Neuronal stem cell (in vitro differentiated cells): ENCODE measurements around the gene CNST.

Source experiments
- DNase-seq: peaks from one replicate; pipeline ENCODE4 v3.0.0-alpha.2; 2013; ENCODE audit warnings: low spot score
- H2AFZ ChIP-seq: one replicate; pipeline ENCODE4 v1.6.1; 2013; ENCODE audit warnings: mild to moderate bottlenecking, low read length, inconsistent platforms
- H2AK5ac ChIP-seq: 2 replicates; pipeline ENCODE4 v1.6.1; 2013; ENCODE audit warnings: low read depth, mild to moderate bottlenecking, inconsistent platforms, low read length, moderate library complexity, mixed read lengths
- H2BK120ac ChIP-seq: 2 replicates; pipeline ENCODE4 v1.6.1; 2013; ENCODE audit warnings: low read depth, mild to moderate bottlenecking, inconsistent platforms, low read length, moderate library complexity, mixed read lengths
- H2BK12ac ChIP-seq: one replicate; pipeline ENCODE4 v1.6.1; 2013; ENCODE audit warnings: low read length, inconsistent platforms
- H2BK15ac ChIP-seq: 2 replicates; pipeline ENCODE4 v1.6.1; 2013; ENCODE audit warnings: mild to moderate bottlenecking, low read length, inconsistent platforms, mixed read lengths
- H2BK5ac ChIP-seq: one replicate; pipeline ENCODE4 v1.6.1; 2013; ENCODE audit warnings: inconsistent platforms, mild to moderate bottlenecking, low read length, moderate library complexity
- H3K14ac ChIP-seq: one replicate; pipeline ENCODE4 v1.6.1; 2013; ENCODE audit warnings: low read length, inconsistent platforms
- H3K18ac ChIP-seq: 2 replicates; pipeline ENCODE4 v1.6.1; 2013; ENCODE audit warnings: low read length, inconsistent platforms
- H3K23ac ChIP-seq: 2 replicates; pipeline ENCODE4 v1.6.1; 2013; ENCODE audit warnings: low read depth, mild to moderate bottlenecking, mixed read lengths, low read length, inconsistent platforms; ENCODE audit not compliant: poor library complexity
- H3K27ac ChIP-seq: replicated peaks from 3 replicates; pipeline ENCODE4 v1.5.1; 2013; ENCODE audit warnings: low read length, inconsistent platforms
- H3K27me3 ChIP-seq, 3 experiments: 2 replicates each; pipeline ENCODE4 v1.6.1; 2013; ENCODE audit warnings: low read length in 3 of 3, mild to moderate bottlenecking in 2 of 3, inconsistent platforms in 1 of 3, low read depth in 1 of 3, mixed read lengths in 1 of 3, moderate library complexity in 1 of 3; ENCODE audit not compliant: control insufficient read depth in 3 of 3, insufficient read depth in 3 of 3
- H3K36me3 ChIP-seq, 2 donors: replicated peaks in 1 of 2; 2 replicates each; pipeline ENCODE4 v1.6.1; 2013; ENCODE audit warnings: low read length in 2 of 2; ENCODE audit not compliant: control insufficient read depth in 2 of 2, insufficient read depth in 2 of 2
- H3K4ac ChIP-seq: 2 replicates; pipeline ENCODE4 v1.6.1; 2013; ENCODE audit warnings: inconsistent platforms, mild to moderate bottlenecking, low read length, moderate library complexity
- H3K4me1 ChIP-seq, 2 donors: 1 replicate in 1 of 2; 2 replicates in 1 of 2; pipeline ENCODE4 v1.6.1; 2013; ENCODE audit warnings: low read length in 2 of 2, low read depth in 1 of 2; ENCODE audit not compliant: control insufficient read depth in 2 of 2, insufficient read depth in 1 of 2
- H3K4me2 ChIP-seq: one replicate; pipeline ENCODE4 v1.6.1; 2013; ENCODE audit warnings: mild to moderate bottlenecking, low read length, inconsistent platforms; ENCODE audit not compliant: insufficient read depth, poor library complexity, severe bottlenecking
- H3K4me3 ChIP-seq, 2 donors: 2 replicates each; pipeline ENCODE4 v1.5.1; 2013; ENCODE audit warnings: low read length in 2 of 2, mild to moderate bottlenecking in 2 of 2, inconsistent platforms in 1 of 2, moderate library complexity in 1 of 2
- H3K79me1 ChIP-seq: one replicate; pipeline ENCODE4 v1.6.1; 2013; ENCODE audit warnings: low read depth, mild to moderate bottlenecking, inconsistent platforms, low read length, moderate library complexity
- H3K9ac ChIP-seq: one replicate; pipeline ENCODE4 v1.6.1; 2013; ENCODE audit warnings: mild to moderate bottlenecking, low read depth, low read length, inconsistent platforms; ENCODE audit not compliant: poor library complexity
- H3K9me3 ChIP-seq, 2 donors: replicated peaks in 1 of 2; 2 replicates each; pipeline versions ENCODE3 to v1.6.1; 2013; ENCODE audit warnings: low read length in 2 of 2, mild to moderate bottlenecking in 2 of 2, inconsistent platforms in 1 of 2, low read depth in 1 of 2, mixed read lengths in 1 of 2, moderate library complexity in 1 of 2; ENCODE audit not compliant: control insufficient read depth in 2 of 2, insufficient read depth in 1 of 2
- H4K8ac ChIP-seq: one replicate; pipeline ENCODE4 v1.6.1; 2013; ENCODE audit warnings: low read depth, mild to moderate bottlenecking, inconsistent platforms, low read length, moderate library complexity
- H4K91ac ChIP-seq: one replicate; pipeline ENCODE4 v1.6.1; 2013; ENCODE audit warnings: low read length, low read depth, mild to moderate bottlenecking, inconsistent platforms; ENCODE audit not compliant: poor library complexity
- WGBS, 2 donors: extraction: QIAGEN DNeasy Blood & Tissue Kit; methylation state at CpG; one replicate each; pipeline ENCODE4 v1.1.7; 2013; ENCODE audit warnings: missing lambda C conversion rate in 2 of 2, mixed read lengths in 1 of 2; ENCODE audit not compliant: insufficient read length in 2 of 2, insufficient replicate concordance in 1 of 2; ENCODE audit errors: extremely low coverage in 2 of 2; 5-methylcytosine and 5-hydroxymethylcytosine counted together

CNST gene

GRCh38 chr1:246544001-246544400 lies 22.3 kb upstream of the CNST start:
- WGBS, 2 donors, result no CpG with 5 or more reads among the region's 1 CpG

GRCh38 chr1:246549665-246550064 lies 16.6 kb upstream of the CNST start:
- Histone ChIP-seq H3K79me1 (no peaks in the 10 kb centered on the region), H3K4me3 (no peak overlapping the region), H3K9ac (no peak overlapping the region), H4K91ac (no peak overlapping the region), H2BK120ac (no peak overlapping the region), H3K27ac (no peak overlapping the region), H2BK12ac (no peak overlapping the region), H3K4me2 (no peak overlapping the region), H3K9me3 (no peaks in the 10 kb centered on the region), H2AK5ac (no peak overlapping the region), H3K23ac (no peak overlapping the region), H3K18ac (no peak overlapping the region), H3K4ac (no peak overlapping the region), H3K14ac (no peak overlapping the region), H4K8ac (no peak overlapping the region), H2BK15ac (no peak overlapping the region), H3K27me3 (no peaks in the 10 kb centered on the region), H2BK5ac (no peak overlapping the region), H2AFZ (no peak overlapping the region), H3K4me1 (no peaks in the 10 kb centered on the region), H3K36me3 (peaks cover 4 to 80% of the 10 kb centered on the region in 2 donors)
- WGBS, 2 donors, result no CpG with 5 or more reads among the region's 4 CpGs
- no peak for DNase-seq

More at GRCh38 chr1:246544001-246544400, 22.3 kb upstream of the CNST start:
- Histone ChIP-seq H4K8ac (no peak overlapping the region), H3K36me3 (peaks cover 10 to 75% of the 10 kb centered on the region in 2 donors), H2AFZ (no peak overlapping the region), H4K91ac (no peak overlapping the region), H3K4me2 (no peak overlapping the region), H3K4ac (no peak overlapping the region), H3K23ac (no peak overlapping the region), H3K4me1 (no peaks in the 10 kb centered on the region), H3K27ac (no peak overlapping the region), H3K18ac (no peak overlapping the region), H2BK5ac (no peak overlapping the region), H2BK12ac (no peak overlapping the region), H3K79me1 (no peaks in the 10 kb centered on the region), H2AK5ac (no peak overlapping the region), H3K9me3 (no peaks in the 10 kb centered on the region), H3K27me3 (no peaks in the 10 kb centered on the region), H3K14ac (no peak overlapping the region), H2BK15ac (no peak overlapping the region), H3K9ac (no peak overlapping the region), H3K4me3 (no peak overlapping the region), H2BK120ac (no peak overlapping the region)
- no peak for DNase-seq

DNA sequence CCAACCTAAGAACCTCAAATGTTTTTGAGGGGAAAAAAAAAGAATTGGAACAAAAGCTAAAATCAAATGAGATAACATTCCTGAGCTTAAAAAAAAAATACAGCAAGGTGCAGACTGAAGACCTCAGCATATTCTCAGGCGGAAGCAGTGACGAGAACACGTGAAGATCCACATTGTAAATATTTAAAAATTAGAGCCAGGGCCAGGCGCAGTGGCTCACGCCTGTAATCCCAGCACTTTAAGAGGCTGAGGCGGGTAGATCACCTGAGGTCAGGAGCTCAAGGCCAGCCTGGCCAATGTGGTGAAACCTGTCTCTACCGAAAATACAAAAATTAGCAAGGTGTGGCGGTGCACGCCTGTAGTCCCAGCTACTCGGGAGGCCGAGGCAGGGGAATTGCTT lies 15.9 kb upstream of the CNST start:
- no CpG with 5 or more reads among the region's 11 CpGs for WGBS, 2 donors
- H4K91ac ChIP-seq, result no peak overlapping the region

GRCh38 chr1:246552110-246552509 lies 14.1 kb upstream of the CNST start:
- no CpG with 5 or more reads among the region's 6 CpGs for WGBS, 2 donors

More for the DNA sequence above, 15.9 kb upstream of the CNST start:
- no peak overlapping the region for H3K4me2 ChIP-seq
- no peak overlapping the region for H3K27ac ChIP-seq
- DNase-seq, result no peak
- no peak overlapping the region for H3K9ac ChIP-seq
- H3K9me3 ChIP-seq, result no peaks in the 10 kb centered on the region
- H3K18ac ChIP-seq, result no peak overlapping the region
- H2AFZ ChIP-seq, result no peak overlapping the region
- H3K36me3 ChIP-seq, result peaks cover 7 to 82% of the 10 kb centered on the region in 2 donors
- H3K4ac ChIP-seq, result no peak overlapping the region
- no peak overlapping the region for H2BK15ac ChIP-seq
- no peaks in the 10 kb centered on the region for H3K27me3 ChIP-seq
- H4K8ac ChIP-seq, result no peak overlapping the region
- H3K23ac ChIP-seq, result no peak overlapping the region
- no peak overlapping the region for H2BK5ac ChIP-seq
- no peaks in the 10 kb centered on the region for H3K79me1 ChIP-seq
- H2AK5ac ChIP-seq, result no peak overlapping the region
- no peak overlapping the region for H2BK120ac ChIP-seq
- no peak overlapping the region for H3K14ac ChIP-seq
- no peak overlapping the region for H2BK12ac ChIP-seq
- H3K4me3 ChIP-seq, result no peak overlapping the region
- H3K4me1 ChIP-seq, result no peaks in the 10 kb centered on the region

More at GRCh38 chr1:246552110-246552509, 14.1 kb upstream of the CNST start:
- no peak overlapping the region for H3K4me2 ChIP-seq
- no peak overlapping the region for H2AFZ ChIP-seq
- H3K18ac ChIP-seq, result no peak overlapping the region
- H2BK120ac ChIP-seq, result no peak overlapping the region
- H2BK12ac ChIP-seq, result no peak overlapping the region
- no peak overlapping the region for H2BK15ac ChIP-seq
- no peaks in the 10 kb centered on the region for H3K9me3 ChIP-seq
- no peak overlapping the region for H3K27ac ChIP-seq
- no peaks in the 10 kb centered on the region for H3K4me1 ChIP-seq
- no peak overlapping the region for H3K4ac ChIP-seq
- no peak overlapping the region for H3K23ac ChIP-seq
- no peak overlapping the region for H3K4me3 ChIP-seq
- H3K79me1 ChIP-seq, result no peaks in the 10 kb centered on the region
- H4K91ac ChIP-seq, result no peak overlapping the region
- no peak overlapping the region for H4K8ac ChIP-seq
- no peak overlapping the region for H2AK5ac ChIP-seq
- no peak for DNase-seq
- no peak overlapping the region for H3K9ac ChIP-seq
- H3K27me3 ChIP-seq, result no peaks in the 10 kb centered on the region
- H3K36me3 ChIP-seq, result peaks cover 9 to 92% of the 10 kb centered on the region in 2 donors
- H3K14ac ChIP-seq, result no peak overlapping the region
- no peak overlapping the region for H2BK5ac ChIP-seq
